Stimulated activated CD8-positive, alpha-beta memory T cell treated with anti-CD3 and anti-CD28 coated beads, Interleukin-15, amount 100 ng/mL, for 4 hours (primary cell): ENCODE results near the gene RAB5B.
"Not testable (repeated sequence)": the region's sequence is repeated elsewhere in the genome, so short reads cannot be mapped to it uniquely, and the experiment has no call there.

Experiments
- DNase-seq, 2 donors: peaks; one replicate each; pipeline ENCODE4 v3.0.0-alpha.2; 2020; ENCODE audit warnings: low read depth in 2 of 2

Gene RAB5B

DNA sequence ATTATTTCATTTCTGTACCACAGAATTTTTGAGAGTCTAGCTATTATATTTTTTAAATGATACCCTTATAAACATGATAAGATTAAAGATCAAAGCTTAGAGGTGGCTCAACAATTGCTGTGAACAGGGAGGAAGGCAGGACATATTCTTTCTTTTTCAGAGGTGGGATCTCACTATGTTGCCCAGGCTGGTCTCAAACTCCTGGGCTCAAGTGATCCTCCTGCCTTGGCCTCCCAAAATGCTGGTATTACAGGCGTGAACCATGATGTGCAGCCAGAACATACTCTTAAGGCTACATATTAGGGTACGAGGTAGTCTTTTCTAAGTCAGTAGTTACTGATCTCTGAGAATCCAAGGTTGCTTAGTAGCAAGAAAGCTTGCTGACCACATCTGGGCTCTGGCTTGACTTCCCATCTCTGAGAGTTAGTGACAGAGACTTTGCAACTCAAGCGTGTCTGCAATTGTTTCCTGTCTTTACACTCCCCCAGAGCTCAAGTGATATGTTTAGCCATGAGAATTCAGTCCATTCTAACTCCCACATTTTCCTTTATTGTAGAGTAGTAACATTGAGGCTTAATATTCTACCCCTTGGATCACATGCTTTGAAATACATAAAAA is 8.6 kb downstream of the RAB5B start:
- DNase-seq = no peak

- no peak for DNase-seq
Measured at GRCh38 chr12:55983232-55983842, 9.5 kb downstream of the RAB5B start.

DNA sequence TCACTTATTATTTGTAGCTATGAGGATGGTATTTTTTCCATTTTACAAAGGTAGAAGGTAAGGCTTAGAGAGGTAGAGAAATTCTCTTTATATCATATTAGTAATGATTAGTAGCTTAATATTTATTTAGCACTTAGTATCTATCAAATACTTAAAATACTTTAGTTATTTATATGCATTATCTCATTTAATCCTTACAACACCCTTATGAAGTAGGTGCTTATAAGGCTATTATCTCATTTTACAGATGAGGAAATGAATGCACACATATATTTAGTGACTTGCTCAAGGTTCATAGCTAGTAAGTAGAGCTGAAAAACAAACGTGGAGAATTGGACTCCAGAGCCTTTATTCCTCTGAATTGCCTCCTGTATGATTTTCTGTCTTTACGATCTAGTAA is 11.0 kb downstream of the RAB5B start:
- no peak for DNase-seq

- no peak for DNase-seq
Measured at GRCh38 chr12:55985341-55985740, 11.5 kb downstream of the RAB5B start.

GRCh38 chr12:55985976-55986375 is 12.1 kb downstream of the RAB5B start:
- DNase-seq = not testable (repeated sequence)

- DNase-seq = no peak
Measured at GRCh38 chr12:55991110-55991509, 17.2 kb downstream of the RAB5B start.

- DNase-seq = no peak
Measured at GRCh38 chr12:55993230-55993853, 19.5 kb downstream of the RAB5B start.

DNA sequence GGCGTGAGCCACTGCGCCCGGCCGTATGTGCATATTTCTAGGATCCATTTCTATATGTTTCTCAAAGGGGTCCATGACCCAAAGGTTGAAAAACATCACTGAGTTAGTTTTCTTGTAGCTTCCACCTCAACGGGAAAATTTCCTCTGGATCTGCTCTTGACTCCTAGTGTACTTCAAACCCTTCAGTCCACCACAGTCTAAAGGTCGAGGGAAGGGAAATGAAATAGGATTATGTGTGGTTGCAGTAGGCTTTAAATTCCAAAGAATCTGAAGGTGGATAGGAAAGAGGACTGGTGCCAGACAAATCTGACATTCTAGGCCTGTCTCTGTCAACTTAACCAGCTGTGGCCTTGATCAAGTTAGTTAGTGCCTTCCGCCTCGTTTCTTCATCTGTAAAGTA is 21.5 kb downstream of the RAB5B start:
- no peak for DNase-seq

DNA sequence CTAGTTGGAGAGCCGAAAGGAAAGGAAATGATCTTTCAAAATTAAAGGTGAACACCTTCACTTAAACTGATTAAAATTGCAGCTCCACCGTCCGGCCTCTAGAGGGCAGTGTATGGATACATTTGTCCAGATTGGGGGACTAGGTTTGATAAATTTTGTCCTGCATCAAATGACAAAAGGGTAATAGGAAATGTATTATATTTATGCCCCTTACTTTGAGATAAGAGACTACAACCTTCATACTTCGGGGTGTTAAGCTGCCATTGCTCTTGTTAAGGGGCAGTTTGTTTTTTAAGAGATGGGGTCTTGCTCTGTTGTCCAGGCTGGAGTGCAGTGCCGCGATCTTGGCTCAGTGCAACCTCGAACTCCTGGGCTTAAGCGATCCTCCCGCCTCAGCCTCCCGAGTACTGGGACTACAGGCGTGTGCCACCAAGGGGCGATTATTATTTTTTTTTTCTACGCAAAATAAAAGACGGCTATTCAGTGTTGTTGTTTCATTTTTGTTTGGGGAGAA is 22.4 kb downstream of the RAB5B start:
- DNase-seq = peak in 1 of 2 donors; percentile 47

- no peak for DNase-seq
Measured at GRCh38 chr12:55996715-55997534, 23.0 kb downstream of the RAB5B start, which contains the start of gene SUOX. TSS of gene SUOX (plus strand) at chr12:55997276. CDS start at chr12:56002222, 4,946 bp downstream.

DNA sequence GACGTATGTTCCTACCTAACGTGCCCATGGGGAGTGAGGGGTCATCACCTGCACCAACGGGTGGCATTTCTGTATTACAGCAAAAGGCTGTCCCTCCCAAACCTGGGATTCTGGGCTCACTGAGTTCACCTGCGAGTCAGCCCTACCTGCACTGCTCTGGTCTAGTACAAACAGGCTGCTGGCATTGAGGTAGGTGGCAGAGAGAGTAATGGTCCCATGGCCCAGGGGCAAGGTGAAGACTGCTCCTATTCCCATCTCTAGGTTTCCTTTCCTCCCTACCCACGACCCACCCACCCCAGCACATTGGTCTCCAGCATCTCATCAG is 23.6 kb downstream of the RAB5B start:
- no peak for DNase-seq

- not testable (repeated sequence) for DNase-seq
Measured at GRCh38 chr12:55999522-55999921, 25.6 kb downstream of the RAB5B start.

GRCh38 chr12:55999999-56000540 is 26.2 kb downstream of the RAB5B start:
- DNase-seq = not testable (repeated sequence)

- no peak for DNase-seq
Measured at GRCh38 chr12:56001487-56002100, 27.7 kb downstream of the RAB5B start.

DNA sequence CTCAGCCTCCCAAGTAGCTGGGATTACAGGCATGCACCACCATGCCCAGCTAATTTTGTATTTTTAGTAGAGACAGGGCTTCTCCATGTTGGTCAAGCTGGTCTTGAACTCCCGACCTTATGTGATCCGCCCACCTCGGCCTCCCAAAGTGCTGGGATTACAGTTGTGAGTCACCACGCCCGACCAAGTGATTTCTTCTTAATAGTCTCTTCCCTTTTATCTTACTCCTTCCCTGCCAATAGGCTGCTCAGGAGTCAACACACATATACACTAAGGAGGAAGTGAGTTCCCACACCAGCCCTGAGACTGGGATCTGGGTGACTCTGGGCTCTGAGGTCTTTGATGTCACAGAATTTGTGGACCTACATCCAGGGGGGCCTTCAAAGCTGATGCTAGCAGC is 29.5 kb downstream of the RAB5B start:
- DNase-seq = not testable (repeated sequence)

DNA sequence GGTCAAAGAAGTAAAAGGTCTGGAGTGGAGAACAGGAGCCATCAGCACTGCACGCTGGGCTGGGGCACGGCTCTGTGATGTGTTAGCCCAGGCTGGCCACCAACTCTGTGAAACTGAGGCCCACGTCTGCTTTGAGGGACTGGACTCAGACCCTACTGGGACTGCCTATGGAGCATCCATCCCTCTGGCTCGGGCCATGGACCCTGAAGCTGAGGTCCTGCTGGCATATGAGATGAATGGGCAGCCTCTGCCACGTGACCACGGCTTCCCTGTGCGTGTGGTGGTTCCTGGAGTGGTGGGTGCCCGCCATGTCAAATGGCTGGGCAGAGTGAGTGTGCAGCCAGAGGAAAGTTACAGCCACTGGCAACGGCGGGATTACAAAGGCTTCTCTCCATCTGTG is 30.3 kb downstream of the RAB5B start:
- DNase-seq = no peak

- DNase-seq = peak; percentile 33 to 35
Measured at GRCh38 chr12:56007564-56008559, 34.0 kb downstream of the RAB5B start.

GRCh38 chr12:56010111-56010570 is 36.3 kb downstream of the RAB5B start:
- no peak for DNase-seq

DNA sequence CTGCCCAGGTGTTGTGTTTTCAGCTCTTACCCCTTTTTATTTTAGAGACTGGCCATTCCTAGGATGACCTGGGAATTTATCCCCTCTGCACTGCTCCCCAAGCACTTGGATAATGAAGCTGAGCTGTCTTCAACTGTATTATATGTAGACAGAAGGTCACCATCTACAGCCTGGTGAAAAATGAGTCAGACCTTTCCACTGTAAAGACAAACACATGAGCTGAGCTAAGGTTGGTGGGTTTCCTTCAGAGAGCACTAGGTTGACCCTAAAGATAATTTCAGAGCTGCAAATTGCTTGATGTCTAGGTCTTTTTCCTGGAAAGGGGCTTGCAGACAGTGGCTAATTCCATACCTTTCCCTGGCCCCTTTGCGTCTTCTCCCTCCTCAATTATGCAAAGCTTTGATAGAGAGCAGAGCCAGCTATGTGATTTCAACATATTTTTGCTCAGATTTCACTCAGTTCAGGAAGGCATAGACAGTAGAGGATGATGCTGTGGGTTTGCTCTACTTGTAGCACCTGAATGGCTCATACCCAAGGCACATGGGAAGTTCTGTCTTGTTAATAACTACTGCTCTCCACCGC is 37.7 kb downstream of the RAB5B start:
- DNase-seq = no peak

- no peak for DNase-seq
Measured at GRCh38 chr12:56013482-56013881, 39.6 kb downstream of the RAB5B start.
